SK-N-SH (cell line): ENCODE data around the gene LTA4H.

Source experiments
- CTCF ChIP-seq: fragments of 200-600 bp; sonication (generic); IDR thresholded peaks from 2 replicates; pipeline ENCODE4 v1.6.1; 2017; ENCODE audit warnings: antibody characterized with exemption, mild to moderate bottlenecking, moderate library complexity
- EP300 ChIP-seq, 2 experiments: IDR thresholded peaks; 2 replicates each; pipeline versions ENCODE4 v1.4.0 to v1.6.1; 2012; ENCODE audit warnings: borderline replicate concordance in 1 of 2, low read depth in 1 of 2, low read length in 1 of 2
- EZH2phosphoT487 ChIP-seq: fragments of 200-600 bp; sonication (generic); IDR thresholded peaks from 2 replicates; pipeline ENCODE4 v1.6.1; 2017; ENCODE audit warnings: low read depth, mixed run types, mild to moderate bottlenecking, antibody characterized with exemption, moderate library complexity, borderline replicate concordance
- GATA2 ChIP-seq: sonication (generic); formaldehyde crosslinking; IDR thresholded peaks from 2 replicates; pipeline ENCODE4 v1.5.0; 2020; ENCODE audit warnings: mild to moderate bottlenecking, missing genetic modification reagents
- MAX ChIP-seq: IDR thresholded peaks from 2 replicates; pipeline ENCODE4 v1.4.0; 2012; ENCODE audit warnings: low read depth
- MEF2A ChIP-seq: IDR thresholded peaks from 2 replicates; pipeline ENCODE4 v1.4.0; 2012; ENCODE audit warnings: low read depth, borderline replicate concordance
- MXI1 ChIP-seq: IDR thresholded peaks from 2 replicates; pipeline ENCODE4 v1.6.1; 2012; ENCODE audit warnings: mild to moderate bottlenecking, low read depth, low read length, improper control_type of control experiment
- PBX3 ChIP-seq: IDR thresholded peaks from 2 replicates; pipeline ENCODE4; 2012
- POLR2AphosphoS5 ChIP-seq: IDR thresholded peaks from 2 replicates; pipeline ENCODE4 v1.6.1; 2012; ENCODE audit warnings: low read depth, low read length
- RAD21 ChIP-seq: IDR thresholded peaks from 2 replicates; pipeline ENCODE4 v1.6.1; 2012; ENCODE audit warnings: mild to moderate bottlenecking, low read length
- REST ChIP-seq: IDR thresholded peaks from 2 replicates; pipeline ENCODE4 v1.6.1; 2012; ENCODE audit warnings: mild to moderate bottlenecking, low read depth, low read length, moderate library complexity
- TAF1 ChIP-seq: IDR thresholded peaks from 2 replicates; pipeline ENCODE4 v1.6.1; 2012; ENCODE audit warnings: low read depth, mild to moderate bottlenecking, low read length, moderate library complexity, borderline replicate concordance
- TEAD4 ChIP-seq: IDR thresholded peaks from 2 replicates; pipeline ENCODE4 v1.4.0; 2012; ENCODE audit warnings: mild to moderate bottlenecking, borderline replicate concordance; ENCODE audit not compliant: insufficient read depth

GRCh38 chr12:96000858-96001257, 34.5 kb downstream of the LTA4H start:
- TF ChIP-seq CTCF, result no peak
- TF ChIP-seq TAF1, result no peak
- no peak for TF ChIP-seq MEF2A
- TF ChIP-seq EZH2phosphoT487, result no peak
- TF ChIP-seq REST, result no peak
- TF ChIP-seq EP300 (IDR thresholded peaks at IDR 0.05; ENCODE audit: borderline replicate concordance in 1 of 2, low read depth in 1 of 2, low read length in 1 of 2), result no peak
- no peak for TF ChIP-seq MXI1
- TF ChIP-seq TEAD4, result no peak
- TF ChIP-seq PBX3, result no peak
- TF ChIP-seq GATA2 (CRISPR knock-in tag), result no peak
- no peak for TF ChIP-seq MAX
- TF ChIP-seq POLR2AphosphoS5, result no peak
- no peak for TF ChIP-seq RAD21
